ENCODE results near the gene CHAMP1.
"Not testable (repeated sequence)": the region's sequence is repeated elsewhere in the genome, so short reads cannot be mapped to it uniquely, and the experiment has no call there.

The CHAMP1 gene

DNA sequence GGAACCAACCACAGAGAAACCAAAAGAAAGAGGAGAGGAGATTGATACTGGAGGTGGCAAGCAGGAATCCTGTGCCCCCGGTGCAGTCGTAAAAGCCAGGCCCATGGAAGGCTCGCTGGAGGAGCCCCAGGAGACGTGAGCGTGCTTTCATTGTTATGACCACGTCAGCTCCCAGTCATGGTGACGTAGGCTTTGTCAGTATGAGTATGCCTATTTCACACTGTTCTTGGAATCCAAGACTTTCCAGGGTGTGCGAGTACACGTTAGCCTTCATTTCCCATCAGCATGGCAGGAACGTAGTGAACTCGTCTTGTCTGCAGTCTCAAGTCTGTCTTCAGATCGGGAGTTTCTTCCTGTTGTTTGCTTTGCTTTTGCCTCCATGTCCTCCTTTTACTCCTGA is 15.4 kb upstream of the CHAMP1 start:
- no peak for DNase-seq (ENCODE audit: low spot score)

DNA sequence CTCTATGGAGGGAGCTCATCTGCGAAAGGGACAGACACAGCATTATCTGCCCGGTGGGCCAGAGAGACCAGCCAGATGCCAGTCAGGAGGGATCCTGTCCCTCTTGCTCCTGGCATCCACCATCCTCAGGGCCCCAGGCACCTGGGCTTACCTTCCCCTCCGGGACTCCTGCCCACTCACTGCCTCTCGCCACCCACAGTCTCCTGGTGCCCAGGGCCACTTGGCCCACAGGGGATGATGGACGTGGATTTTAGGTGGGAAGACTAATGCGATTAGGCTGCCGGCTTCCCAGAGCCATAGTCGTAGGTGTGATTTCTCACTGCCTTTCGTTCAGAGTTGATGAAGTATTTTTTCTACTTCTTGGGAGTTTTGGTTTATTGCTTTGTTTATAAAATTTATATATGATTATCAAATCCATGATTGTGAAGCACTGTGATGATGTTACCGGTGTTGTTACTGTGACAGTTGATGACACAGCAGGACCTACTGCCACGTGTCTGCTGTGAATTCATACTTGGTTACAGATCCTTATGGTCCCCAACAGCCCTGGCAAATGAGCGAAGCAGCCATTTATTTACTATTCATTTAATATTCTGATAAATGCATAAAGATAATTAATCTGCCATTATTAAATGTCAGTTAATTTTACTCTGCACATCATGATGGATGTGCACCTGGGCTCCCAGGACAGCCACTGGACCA is 14.5 kb upstream of the CHAMP1 start:
- no peak for DNase-seq (ENCODE audit: low spot score)

DNA sequence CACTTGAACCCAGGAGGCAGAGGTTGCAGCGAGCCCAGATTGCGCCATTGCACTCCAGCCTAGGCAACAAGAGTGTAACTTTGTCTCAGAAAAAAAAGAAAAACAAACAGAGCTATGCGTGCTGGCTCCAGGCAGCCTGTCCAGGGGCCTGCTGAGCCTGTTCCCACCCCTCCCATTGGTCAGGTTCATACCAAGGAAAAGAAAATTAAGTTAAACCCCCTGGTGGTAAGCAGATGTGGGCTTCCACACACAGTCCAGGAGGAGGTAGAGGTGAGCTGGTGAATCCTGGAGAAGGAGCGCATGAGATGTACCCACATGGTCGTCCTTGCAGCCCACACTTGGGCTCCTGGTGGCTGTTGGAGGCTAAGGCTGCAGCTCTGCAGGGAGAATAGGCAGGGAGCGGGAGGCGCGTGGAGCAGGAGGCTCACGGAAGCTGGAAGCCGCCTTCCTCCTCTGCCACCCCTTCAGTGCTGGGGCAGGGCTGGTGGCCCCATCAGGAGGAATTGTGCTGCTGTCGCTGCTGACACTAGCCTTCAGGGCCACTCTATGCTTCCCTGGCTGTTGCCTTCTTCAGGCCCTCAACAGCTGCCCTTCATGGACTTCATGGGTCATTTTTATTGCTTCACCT is 10.5 kb upstream of the CHAMP1 start:
- DNase-seq (ENCODE audit: low spot score): no peak

DNA sequence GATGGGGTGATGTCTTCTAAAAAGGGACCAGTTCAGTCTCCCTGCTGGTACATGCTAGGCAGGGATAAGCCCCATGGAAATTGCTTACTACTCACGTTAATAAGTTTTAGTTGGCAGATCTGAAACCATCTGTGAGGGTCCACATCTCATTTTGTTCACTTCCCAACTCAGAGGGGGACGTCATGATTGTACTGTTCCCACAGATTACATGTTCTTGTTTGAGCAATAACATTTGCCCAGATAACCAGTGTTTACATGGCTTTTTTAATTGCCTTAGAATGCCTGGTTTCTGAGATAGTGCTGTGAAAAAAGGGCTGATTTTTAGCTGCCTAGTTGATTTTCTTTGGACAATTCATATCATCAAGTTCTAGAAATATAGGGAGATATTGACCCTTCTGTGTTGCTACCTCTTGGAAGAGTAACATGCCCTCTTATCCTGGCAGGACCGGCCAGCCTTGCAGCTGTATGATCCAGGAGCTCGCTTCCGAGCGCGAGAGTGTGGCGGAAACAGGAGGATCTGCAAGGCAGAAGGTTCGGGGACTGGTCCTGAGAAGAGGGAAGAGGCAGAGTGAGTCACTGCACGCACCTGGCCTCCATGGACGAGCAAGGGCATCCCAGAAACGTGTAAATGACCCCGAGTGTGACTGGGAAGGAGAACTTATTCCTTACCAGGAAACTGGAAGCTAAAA is 9.8 kb upstream of the CHAMP1 start:
- DNase-seq (ENCODE audit: low spot score): no peak

DNA sequence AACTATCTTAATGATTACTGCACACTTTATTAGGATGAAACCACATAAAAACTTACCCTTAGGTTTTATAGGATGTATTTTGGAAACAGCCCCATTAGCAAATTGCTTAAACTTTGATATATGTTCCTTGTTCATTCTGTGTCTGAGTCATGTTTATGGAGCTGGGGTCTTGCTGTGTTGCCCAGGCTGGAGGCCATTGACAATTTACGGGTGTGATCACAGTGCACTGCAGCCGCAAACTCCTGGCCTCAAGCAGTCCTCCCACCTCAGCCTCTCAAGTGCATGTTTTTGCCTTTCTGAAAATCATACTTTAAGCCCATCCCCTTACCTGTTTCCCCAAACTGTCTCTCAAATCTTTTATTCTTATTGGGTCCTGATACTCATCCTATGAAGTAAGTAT is 5.2 kb upstream of the CHAMP1 start:
- DNase-seq (ENCODE audit: low spot score): no peak

DNA sequence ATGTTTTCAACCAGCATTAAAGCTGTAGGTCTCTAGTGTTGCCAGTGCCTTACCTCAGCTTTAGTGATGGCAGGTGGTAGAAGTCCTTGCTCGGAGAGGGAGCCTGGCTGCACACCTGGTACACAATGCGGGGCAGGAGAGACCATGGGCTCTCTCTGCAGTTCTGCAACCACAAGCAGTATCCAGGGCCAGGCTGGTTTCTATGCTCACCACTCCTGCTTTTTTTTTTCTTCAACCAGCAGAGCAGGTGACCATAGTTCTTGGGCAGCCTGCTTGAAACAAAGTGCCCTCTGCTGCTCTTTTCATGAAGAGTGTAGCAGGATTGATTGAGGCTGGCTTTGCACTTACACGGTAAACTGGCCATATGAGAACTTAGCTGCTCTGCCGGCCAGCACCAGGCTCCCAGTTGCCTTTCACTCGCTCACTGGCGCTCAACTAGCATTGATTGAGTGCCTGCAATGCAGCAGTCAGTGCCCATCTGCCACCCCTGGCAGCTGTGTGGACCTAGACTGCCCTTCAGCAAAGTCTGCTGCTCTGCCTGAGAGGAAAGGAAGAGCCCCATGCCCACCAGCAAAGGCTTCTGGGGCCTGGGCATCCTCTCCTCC is 4.4 kb upstream of the CHAMP1 start:
- no peak for DNase-seq (ENCODE audit: low spot score)

DNA sequence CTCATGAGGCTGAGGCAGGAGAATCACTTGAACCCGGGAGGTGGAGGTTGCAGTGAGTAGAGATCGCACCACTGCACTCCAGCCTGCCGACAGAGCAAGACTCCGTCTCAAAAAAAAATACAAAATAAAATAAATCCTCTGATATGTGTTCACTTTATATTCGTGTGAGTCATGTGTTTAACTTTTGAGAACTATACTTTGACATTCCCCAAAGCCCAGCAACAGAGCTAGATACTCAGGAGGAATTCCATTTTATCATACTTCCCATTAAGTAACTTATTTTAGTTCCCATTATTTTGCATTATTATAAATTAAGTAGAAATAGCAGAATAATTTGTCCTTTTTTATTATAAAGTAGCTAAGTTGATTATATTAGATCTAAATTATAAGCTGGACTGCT is 3.3 kb upstream of the CHAMP1 start:
- DNase-seq (ENCODE audit: low spot score): no peak

DNA sequence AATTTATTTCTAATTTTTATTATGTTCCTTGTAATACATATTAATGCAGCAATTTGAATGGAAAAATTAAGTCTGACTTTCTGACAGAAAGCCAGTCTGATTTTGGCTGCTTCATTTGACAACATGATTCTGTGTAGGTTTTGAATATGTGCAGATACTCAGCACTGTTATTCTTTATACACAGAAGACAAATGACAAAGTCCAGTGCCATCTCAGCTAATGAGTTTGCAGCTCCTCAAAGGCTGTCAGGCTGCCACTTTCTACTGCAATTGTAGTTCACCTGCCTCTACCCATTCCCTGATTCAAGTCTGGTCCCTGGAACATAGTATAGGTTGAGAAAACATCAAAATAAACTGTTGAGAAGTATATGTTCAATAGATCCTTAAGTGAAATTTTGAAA is 2.9 kb upstream of the CHAMP1 start:
- no peak for DNase-seq (ENCODE audit: low spot score)

DNA sequence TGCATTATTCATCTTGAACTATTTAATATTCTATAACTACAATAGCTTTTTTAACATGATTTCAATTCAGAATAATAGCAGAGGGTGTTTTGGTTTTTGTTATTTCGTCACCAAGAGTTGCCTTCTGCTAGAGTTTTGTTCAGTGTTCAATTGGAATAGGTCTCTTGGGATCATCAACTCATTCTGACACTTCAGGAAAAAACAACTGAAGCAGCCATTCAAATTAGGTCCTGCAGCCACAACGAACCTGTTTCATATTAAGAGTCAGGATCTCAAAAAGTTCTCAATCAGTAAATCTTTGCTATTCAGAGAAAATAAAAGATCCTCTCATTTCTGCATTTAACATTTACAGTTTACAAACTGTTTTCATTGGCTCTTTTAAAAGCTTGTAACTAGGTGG is 2.4 kb upstream of the CHAMP1 start:
- no peak for DNase-seq (ENCODE audit: low spot score)

DNA sequence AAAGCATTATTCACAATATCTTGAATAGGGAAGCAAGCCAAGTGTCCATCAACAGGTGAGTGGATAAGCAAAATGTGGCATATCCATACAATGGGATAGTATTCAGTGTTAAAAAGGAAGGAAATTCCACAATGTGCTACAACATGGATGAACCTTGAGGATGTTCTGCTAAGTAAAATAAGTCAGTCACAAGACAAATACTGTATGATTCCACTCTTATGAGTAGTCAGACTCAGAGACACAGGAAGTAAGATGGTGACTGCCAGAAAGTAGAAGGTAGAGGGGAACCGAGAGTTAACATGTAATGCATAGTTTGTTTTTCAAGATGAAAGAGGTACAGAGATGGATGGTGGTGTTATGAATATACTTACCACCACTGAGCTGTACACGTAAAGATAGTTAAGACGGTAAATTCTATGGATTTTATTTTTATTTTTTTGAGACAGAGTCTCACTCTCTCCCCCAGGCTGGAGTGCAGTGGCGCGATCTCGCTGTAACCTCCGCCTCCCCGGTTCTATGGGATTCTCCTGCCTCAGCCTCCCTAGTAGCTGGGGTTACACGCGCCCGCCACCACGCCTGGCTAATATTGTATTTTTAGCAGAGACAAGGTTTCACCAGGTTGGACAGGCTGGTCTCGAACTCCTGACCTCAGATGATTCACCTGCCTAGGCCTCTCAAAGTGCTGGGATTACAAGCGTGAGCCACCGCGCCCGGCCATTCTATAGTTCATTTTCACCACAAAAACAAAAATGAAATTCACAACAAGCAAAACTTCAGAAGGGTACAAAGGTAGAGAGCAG is 1.0 kb upstream of the CHAMP1 start:
- DNase-seq (ENCODE audit: low spot score): no peak

DNA sequence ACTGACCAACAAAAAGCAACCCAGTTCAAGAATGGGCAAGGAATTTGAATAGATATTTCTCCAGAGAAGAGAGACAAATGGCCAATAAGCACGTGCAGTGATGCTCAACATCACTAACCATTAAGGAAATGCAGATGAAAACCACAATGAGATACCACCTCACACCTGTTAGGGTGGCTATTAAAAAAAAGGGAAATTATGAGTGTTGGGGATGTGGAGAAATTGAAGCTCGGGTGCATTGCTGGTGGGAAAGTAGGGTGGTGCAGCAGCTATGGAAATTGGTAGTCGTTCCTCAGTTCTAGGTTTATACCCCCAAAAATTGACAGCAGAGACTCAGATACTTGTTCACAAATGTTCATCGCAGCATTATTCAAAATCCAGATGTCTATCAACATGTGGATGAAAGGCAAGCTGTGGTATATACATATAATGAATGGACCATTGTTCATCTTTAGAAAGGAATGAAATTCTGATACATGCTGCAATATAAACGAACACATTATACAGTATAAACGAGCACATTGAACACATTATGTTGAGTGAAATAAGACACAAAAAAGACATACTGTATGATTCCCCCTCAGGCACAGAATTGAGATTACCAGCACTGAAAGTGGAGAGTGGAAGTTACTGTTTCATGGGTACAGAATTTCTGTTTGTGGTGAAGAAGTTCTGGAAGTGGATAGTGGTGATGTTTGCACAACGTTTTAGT is 927 bp downstream of the CHAMP1 start:
- DNase-seq (ENCODE audit: low spot score): no peak

DNA sequence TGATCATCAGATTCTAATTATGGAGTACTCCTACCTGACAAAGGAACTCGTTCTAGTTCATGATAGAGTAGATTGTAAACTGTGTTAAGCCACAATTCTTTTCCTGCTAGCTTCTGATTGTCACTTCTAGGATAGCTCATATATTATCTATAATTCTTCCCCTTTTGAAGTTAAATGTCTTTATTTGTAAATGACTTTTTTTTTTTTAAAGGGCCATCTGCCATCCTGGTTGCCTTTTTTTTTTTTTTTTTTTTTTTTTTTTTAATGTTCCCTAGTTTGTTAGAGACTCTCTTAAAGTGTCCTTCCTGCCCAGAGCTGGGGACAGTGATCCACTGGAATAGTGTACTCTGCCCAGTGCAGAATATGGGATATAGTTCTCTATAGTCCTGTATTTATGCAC is 4.3 kb downstream of the CHAMP1 start:
- DNase-seq (ENCODE audit: low spot score): no peak

DNA sequence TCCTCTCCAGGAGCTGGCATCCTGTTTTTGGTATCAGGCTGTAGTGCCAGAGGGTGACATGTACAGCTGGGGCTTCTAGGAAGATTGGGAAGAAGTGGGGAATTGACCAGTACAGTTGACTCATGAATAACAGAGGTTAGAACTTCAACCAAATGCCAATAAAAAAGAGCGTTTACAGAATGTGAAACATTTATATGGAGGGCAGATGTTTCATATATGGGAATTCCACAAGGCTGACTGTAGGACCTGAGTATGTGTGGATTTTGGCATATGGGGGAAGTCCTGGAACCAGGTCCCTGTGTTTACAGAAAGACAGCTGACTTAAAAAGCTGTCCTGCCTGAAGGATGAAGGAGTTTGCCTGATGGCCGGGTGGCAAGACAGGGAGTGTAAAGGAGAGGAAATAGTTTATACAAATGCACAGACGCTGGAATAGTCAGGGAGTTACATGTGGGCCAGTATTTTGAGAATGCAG is 5.2 kb downstream of the CHAMP1 start:
- DNase-seq (ENCODE audit: low spot score): no peak

DNA sequence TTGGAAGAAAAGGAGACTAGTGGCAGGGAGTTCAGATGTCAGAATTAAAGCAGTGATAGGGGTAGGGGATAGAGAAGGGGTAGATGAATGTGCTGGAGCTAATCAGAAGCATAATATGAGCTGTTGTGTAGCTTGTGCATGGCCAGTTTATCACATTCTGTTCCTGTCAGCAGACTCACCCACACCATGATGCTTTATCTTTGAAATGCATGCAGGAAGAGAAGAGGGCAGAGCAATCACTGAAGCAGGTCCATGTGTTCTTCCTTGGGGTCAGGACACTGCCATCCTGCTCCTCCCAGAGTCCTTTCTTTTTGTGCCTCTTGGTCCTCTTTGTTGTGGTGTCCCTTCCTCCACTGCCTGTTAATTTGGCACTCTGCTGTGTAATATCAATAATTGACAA is 5.8 kb downstream of the CHAMP1 start:
- no peak for DNase-seq (ENCODE audit: low spot score)

DNA sequence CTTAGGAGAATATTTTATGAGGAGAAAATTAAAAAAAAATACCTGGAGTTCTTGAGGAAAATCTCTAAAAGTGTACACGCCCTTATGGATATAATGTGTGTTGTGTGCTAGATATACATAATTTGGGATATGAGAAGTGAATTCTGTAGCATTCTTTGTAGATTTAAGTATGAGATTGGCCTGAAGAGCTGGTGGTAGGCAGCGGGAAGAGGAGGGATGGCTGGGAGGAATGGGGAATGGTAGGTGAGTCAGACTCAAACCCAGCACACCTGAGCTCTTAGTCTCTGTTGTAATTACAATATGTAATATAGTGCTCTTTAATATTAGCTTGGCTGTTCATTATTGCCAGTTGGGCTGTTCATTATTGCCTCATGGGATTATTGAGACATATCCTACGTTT is 7.0 kb downstream of the CHAMP1 start:
- no peak for DNase-seq (ENCODE audit: low spot score)

DNA sequence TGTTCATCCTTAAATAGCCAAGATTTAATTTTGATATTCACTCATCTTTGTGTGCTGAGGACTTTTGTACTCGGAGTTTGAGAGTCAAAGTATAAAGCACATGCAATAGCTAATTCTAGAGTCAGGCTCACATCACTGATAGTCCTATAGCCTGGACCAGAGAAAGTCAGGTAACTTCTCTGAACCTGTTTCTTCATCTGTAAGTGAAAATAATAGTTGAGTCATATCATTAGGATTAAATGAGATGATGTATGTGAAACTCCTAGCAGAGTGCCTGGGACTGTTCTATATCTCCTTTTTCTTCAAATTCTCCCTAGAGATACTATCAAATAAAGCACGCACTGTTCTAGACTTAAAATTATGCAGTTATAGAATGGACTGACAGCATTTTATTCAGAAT is 9.0 kb downstream of the CHAMP1 start:
- no peak for DNase-seq (ENCODE audit: low spot score)

DNA sequence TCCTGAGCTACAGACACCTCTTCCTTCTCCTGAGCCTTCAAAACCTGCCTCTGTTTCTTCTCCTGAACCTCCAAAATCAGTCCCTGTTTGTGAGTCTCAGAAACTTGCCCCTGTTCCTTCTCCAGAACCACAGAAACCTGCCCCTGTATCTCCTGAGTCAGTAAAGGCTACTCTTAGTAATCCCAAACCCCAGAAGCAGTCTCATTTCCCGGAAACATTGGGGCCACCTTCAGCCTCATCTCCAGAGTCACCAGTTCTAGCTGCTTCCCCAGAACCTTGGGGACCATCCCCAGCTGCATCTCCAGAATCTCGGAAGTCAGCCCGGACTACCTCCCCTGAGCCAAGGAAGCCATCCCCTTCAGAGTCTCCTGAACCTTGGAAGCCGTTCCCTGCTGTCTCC is 10.0 kb downstream of the CHAMP1 start:
- DNase-seq (ENCODE audit: low spot score): no peak

DNA sequence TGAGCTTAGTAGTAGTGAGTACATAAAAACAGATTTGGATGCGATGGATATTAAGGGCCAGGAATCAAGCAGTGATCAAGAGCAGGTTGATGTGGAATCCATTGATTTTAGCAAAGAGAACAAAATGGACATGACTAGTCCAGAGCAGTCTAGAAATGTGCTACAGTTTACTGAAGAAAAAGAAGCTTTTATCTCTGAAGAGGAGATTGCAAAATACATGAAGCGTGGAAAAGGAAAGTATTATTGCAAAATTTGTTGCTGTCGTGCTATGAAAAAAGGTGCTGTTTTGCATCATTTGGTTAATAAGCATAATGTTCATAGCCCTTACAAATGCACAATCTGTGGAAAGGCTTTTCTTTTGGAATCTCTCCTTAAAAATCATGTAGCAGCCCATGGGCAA is 11.4 kb downstream of the CHAMP1 start:
- no peak for DNase-seq (ENCODE audit: low spot score)

DNA sequence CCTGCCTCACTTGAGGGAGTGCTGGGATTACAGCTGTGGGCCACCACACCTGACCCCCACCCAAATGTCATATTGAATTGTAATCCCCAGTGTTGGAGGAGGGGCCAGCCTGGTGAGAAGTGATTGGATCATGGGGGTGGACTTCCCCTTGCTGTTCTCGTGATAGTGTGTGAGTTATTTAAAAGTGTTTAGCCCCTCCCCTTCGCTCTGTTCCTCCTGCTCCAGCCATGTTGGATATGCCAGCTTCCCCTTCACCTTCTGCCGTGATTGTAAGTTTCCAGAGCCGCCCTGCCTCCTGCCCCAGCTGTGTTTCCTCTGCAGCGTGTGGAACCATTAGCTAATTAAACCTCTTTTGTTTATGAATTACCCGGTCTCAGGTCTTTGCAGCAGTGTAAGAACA is 13.7 kb downstream of the CHAMP1 start:
- DNase-seq (ENCODE audit: low spot score): no peak

DNA sequence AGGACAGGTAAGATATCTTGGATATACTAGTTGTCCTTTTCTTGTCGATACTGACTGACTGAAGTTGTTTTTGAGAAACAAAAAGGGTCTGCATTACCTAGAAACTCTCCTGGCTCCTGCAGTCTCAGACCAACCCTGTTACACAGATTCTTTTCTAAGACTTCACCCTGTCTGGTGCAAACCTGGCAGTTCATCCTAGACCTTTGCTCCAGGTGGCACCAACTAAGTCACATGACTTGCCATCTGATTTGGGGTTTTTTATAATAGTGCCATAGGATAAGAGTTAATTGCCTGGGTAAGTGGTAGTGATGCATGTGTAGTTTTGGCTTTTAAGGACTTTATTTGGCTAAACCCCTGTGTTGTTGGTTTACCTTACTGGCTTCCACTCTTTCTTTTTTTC is 14.3 kb downstream of the CHAMP1 start:
- DNase-seq (ENCODE audit: low spot score): no peak

DNA sequence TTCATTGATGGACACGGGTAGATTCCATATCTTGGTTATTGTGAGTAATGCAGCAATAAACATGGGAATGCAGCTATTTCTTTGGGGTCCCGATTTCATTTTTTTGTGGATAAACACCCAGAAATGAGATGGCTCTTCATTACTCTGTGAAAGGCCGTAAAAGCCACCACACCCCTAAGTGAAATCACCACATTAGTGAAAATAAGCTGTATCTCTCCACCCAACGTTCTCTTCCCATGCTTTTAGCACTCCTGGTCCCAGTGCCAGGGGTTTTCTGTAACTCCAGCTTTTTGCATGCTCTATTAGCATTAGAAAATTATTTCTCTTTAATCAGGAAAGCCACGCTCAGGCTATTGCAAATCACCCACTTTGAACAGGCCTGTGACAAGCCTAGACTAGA is 15.8 kb downstream of the CHAMP1 start:
- no peak for DNase-seq (ENCODE audit: low spot score)

DNA sequence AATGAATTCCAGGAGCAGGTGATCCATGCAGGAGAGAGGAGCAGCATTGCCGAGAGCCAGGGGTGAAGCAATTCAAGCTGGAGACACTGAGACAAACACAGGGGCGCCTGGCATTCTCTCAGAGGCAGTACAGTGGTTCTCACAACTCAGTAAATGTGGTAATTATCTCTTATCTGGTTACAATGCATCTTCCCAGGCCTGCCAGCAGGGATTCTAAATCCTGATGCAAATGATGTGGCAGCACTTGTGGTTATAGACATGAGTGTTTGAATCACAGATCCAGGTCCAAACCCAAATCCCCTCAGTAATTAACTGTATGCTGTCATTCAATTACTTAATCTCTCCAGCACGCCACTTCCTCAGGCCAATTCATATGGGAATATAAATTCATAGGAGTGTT is 19.6 kb downstream of the CHAMP1 start:
- DNase-seq (ENCODE audit: low spot score): not testable (repeated sequence)
